Measurements from ENCODE around the gene SORCS2.

Gene SORCS2

DNA sequence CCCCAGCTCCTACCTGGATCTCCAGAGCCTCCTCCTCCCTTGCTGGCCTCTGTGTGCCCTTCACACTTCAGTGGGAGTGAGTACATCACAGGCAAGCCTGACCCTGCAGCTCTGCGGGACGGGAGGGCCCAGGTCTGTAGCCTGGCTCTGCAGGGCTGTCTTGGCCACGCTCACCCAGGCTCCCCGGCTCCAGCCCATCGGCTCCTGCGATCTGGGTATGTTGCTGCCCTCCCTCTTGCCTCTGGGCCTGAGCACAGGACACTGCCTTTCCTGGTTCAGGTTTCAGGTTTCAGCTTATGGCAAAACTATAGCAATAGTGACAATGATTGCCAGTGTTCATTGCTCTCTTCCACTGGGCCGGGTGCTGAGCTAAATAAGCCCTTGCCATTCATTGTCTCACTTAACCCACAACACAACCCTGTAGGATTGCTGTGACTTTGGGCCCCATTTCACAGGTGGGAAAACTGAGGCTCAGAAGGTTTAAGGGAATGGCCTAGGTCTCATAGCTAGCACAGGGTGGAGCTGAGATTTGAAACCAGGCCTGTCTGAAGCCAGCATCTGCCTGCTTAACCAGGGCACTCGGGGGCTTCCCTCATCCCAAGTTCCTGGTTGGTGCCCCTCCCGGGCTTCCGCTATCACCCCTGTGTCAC is 44.6 kb upstream of the SORCS2 start:
- H3K27ac ChIP-seq (ENCODE audit: insufficient read depth in 1 of 2, low read depth in 1 of 2, low read length in 2 of 2, poor library complexity in 1 of 2, severe bottlenecking in 2 of 2), result no peak overlapping the region
- peaks cover 0 to 53% (median 9%) of the 10 kb centered on the region in 5 experiments for H3K27me3 ChIP-seq (replicated peaks in 2 of 5; ENCODE audit: control insufficient read depth in 4 of 5, insufficient read depth in 5 of 5, low read length in 4 of 5)
- CTCF ChIA-PET, result interaction anchor here (0.8 kb wide), 1 partner anchor 9 kb away, joined by 3 read pairs; no protein-coding TSS in a partner anchor
- H3K4me3 ChIP-seq (ENCODE audit: control insufficient read depth in 1 of 7, extremely low read depth in 1 of 7, insufficient read depth in 4 of 7, low read depth in 2 of 7, low read length in 6 of 7), result no peak overlapping the region
- peaks cover 0 to 2% (median 0%) of the 10 kb centered on the region in 4 experiments for H3K4me1 ChIP-seq (ENCODE audit: control extremely low read depth in 1 of 4, control insufficient read depth in 4 of 4, insufficient read depth in 4 of 4, low read length in 3 of 4)
- DNase-seq, result no peak
- WGBS (ENCODE audit: insufficient coverage), result 88% methylated on average over 9 of the region's 10 CpGs
- POLR2A ChIA-PET, result no interaction called here
- no peaks in the 10 kb centered on the region for H3K9me3 ChIP-seq (ENCODE audit: control extremely low read depth in 1 of 5, control insufficient read depth in 4 of 5, insufficient read depth in 2 of 5, low read depth in 1 of 5, low read length in 4 of 5)
- H3K36me3 ChIP-seq (ENCODE audit: control insufficient read depth in 4 of 4, insufficient read depth in 4 of 4, low read length in 3 of 4), result no peaks in the 10 kb centered on the region

DNA sequence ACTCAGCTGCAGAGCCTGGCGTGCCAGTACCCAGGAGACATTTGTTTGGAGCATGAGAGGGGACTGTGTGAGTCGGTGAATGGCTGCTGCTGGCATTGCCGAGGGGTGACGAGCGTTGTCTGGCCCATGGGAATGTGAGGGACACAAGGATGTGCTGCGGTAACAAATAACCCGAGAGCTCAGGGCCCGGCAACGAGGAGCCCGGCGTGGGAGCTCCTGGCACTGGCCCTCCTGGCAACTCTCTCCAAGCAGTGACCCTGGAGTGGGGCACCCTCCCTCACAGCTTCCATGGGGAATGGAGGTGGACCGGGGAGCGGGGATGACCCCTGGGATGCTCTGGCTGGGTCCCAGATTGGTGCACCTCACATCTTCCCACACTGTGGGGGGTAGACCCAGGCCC is 44.0 kb upstream of the SORCS2 start:
- WGBS (ENCODE audit: insufficient coverage), result 95% methylated on average over 12 of the region's 13 CpGs
- H3K36me3 ChIP-seq (ENCODE audit: control insufficient read depth in 4 of 4, insufficient read depth in 4 of 4, low read length in 3 of 4), result no peaks in the 10 kb centered on the region
- H3K9me3 ChIP-seq (ENCODE audit: control extremely low read depth in 1 of 5, control insufficient read depth in 4 of 5, insufficient read depth in 2 of 5, low read depth in 1 of 5, low read length in 4 of 5), result no peaks in the 10 kb centered on the region
- no peak for DNase-seq
- no peak overlapping the region for H3K27ac ChIP-seq (ENCODE audit: insufficient read depth in 1 of 2, low read depth in 1 of 2, low read length in 2 of 2, poor library complexity in 1 of 2, severe bottlenecking in 2 of 2)
- no peak overlapping the region for H3K4me3 ChIP-seq (ENCODE audit: control insufficient read depth in 1 of 7, extremely low read depth in 1 of 7, insufficient read depth in 4 of 7, low read depth in 2 of 7, low read length in 6 of 7)
- peaks cover 0 to 53% (median 11%) of the 10 kb centered on the region in 5 experiments for H3K27me3 ChIP-seq (replicated peaks in 2 of 5; ENCODE audit: control insufficient read depth in 4 of 5, insufficient read depth in 5 of 5, low read length in 4 of 5)
- H3K4me1 ChIP-seq (ENCODE audit: control extremely low read depth in 1 of 4, control insufficient read depth in 4 of 4, insufficient read depth in 4 of 4, low read length in 3 of 4), result peaks cover 0 to 2% (median 0%) of the 10 kb centered on the region in 4 experiments
- ChIA-PET POLR2A (no interaction called here), CTCF (interaction anchor here (0.8 kb wide), 1 partner anchor 9 kb away, joined by 3 read pairs; no protein-coding TSS in a partner anchor)

DNA sequence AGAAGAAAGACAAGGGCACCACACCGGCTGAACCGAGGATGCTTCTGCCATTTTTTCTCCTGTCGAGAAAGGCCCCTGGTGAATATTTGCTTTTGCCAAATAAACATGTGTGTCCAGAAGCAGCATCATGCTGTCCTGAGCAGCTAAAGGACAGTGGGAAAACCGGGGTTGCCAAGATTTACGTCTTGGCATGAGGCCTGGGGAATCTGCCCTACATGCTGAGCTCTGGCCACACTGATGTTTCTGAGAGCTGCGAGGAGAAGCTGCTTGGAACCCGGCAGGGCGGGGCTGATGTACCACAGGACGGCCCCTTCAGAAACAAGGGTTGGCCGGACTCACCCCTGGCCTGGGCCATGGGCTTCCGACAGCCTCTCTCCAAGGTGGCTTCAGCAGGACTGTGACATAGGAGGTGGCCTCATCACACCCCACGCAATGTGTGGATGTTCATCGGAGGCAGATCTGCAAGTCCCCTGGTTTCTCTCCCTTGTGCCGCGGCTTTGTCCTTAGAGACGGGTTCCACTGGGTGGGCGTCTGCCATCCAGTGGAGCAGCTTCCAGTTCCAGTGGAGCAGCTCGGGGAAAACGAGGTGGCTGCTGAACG is 42.2 kb upstream of the SORCS2 start:
- Histone ChIP-seq H3K4me1 (ENCODE audit: control extremely low read depth in 1 of 4, control insufficient read depth in 4 of 4, insufficient read depth in 4 of 4, low read length in 3 of 4) (peaks cover 0 to 2% (median 0%) of the 10 kb centered on the region in 4 experiments), H3K4me3 (ENCODE audit: control insufficient read depth in 1 of 7, extremely low read depth in 1 of 7, insufficient read depth in 4 of 7, low read depth in 2 of 7, low read length in 6 of 7) (no peak overlapping the region), H3K27ac (ENCODE audit: insufficient read depth in 1 of 2, low read depth in 1 of 2, low read length in 2 of 2, poor library complexity in 1 of 2, severe bottlenecking in 2 of 2) (no peak overlapping the region), H3K36me3 (ENCODE audit: control insufficient read depth in 4 of 4, insufficient read depth in 4 of 4, low read length in 3 of 4) (no peaks in the 10 kb centered on the region), H3K9me3 (ENCODE audit: control extremely low read depth in 1 of 5, control insufficient read depth in 4 of 5, insufficient read depth in 2 of 5, low read depth in 1 of 5, low read length in 4 of 5) (no peaks in the 10 kb centered on the region), H3K27me3 (replicated peaks in 2 of 5; ENCODE audit: control insufficient read depth in 4 of 5, insufficient read depth in 5 of 5, low read length in 4 of 5) (peaks cover 2 to 63% (median 18%) of the 10 kb centered on the region in 5 experiments)
- WGBS (ENCODE audit: insufficient coverage), result 93% methylated on average over 20 of the region's 20 CpGs
- POLR2A ChIA-PET, result no interaction called here
- no peak for DNase-seq
- CTCF ChIA-PET, result no interaction called here

DNA sequence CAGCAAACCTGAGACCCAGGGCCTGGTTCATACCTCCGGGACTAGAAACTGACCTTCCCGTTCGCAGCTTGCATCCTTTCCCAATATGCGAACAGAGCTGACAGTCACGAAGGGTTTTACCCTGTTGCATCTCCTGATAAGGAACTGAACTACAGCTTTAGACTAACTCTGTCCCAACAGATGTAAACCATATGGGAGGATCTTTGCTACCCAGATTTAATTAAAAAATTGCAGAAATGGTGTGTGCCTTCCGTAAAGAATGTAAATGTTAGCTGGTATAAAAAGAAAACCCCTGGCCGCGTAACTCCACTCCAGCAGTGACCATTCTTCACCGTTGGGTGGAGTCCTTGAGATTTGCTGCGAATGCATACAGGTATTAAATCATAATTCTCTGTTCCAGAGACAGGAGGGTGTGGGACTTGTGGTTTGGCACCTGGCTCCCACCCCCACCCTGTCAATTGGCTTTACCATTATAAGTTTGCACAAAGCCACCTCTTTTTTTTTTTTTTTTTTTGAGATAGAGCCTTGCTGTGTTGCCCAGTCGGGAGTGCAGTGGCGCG is 40.6 kb upstream of the SORCS2 start:
- Histone ChIP-seq H3K9me3 (ENCODE audit: control extremely low read depth in 1 of 5, control insufficient read depth in 4 of 5, insufficient read depth in 2 of 5, low read depth in 1 of 5, low read length in 4 of 5) (no peaks in the 10 kb centered on the region), H3K27me3 (replicated peaks in 2 of 5; ENCODE audit: control insufficient read depth in 4 of 5, insufficient read depth in 5 of 5, low read length in 4 of 5) (peaks cover 4 to 68% (median 15%) of the 10 kb centered on the region in 5 experiments), H3K4me1 (ENCODE audit: control extremely low read depth in 1 of 4, control insufficient read depth in 4 of 4, insufficient read depth in 4 of 4, low read length in 3 of 4) (peaks cover 0 to 2% (median 0%) of the 10 kb centered on the region in 4 experiments), H3K27ac (ENCODE audit: insufficient read depth in 1 of 2, low read depth in 1 of 2, low read length in 2 of 2, poor library complexity in 1 of 2, severe bottlenecking in 2 of 2) (no peak overlapping the region), H3K36me3 (ENCODE audit: control insufficient read depth in 4 of 4, insufficient read depth in 4 of 4, low read length in 3 of 4) (no peaks in the 10 kb centered on the region), H3K4me3 (ENCODE audit: control insufficient read depth in 1 of 7, extremely low read depth in 1 of 7, insufficient read depth in 4 of 7, low read depth in 2 of 7, low read length in 6 of 7) (no peak overlapping the region)
- POLR2A ChIA-PET, result no interaction called here
- 71% methylated on average over 6 of the region's 13 CpGs for WGBS (ENCODE audit: insufficient coverage)
- DNase-seq, result no peak
- CTCF ChIA-PET, result no interaction called here

DNA sequence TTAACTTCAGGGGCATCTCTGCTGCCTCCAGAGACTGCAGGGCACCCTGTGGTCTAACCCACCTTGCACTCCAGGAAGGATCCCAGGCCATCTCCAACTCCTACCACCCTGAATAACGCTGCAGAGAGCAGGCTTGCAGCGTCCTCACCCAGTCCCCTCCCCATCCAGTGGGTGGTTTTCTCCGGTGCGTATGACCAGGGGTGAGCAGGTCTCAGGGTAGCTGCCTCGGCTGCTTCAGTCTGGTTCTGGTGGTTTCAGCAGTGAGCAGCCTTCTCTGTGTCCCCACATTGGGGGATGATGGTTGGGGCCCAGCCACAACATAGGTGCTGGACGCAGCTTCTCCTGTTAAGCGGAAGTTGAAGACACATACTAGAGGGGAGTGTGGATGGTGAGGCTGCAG is 38.6 kb upstream of the SORCS2 start:
- no peak for DNase-seq
- 100% methylated on average over 4 of the region's 7 CpGs for WGBS (ENCODE audit: insufficient coverage)

DNA sequence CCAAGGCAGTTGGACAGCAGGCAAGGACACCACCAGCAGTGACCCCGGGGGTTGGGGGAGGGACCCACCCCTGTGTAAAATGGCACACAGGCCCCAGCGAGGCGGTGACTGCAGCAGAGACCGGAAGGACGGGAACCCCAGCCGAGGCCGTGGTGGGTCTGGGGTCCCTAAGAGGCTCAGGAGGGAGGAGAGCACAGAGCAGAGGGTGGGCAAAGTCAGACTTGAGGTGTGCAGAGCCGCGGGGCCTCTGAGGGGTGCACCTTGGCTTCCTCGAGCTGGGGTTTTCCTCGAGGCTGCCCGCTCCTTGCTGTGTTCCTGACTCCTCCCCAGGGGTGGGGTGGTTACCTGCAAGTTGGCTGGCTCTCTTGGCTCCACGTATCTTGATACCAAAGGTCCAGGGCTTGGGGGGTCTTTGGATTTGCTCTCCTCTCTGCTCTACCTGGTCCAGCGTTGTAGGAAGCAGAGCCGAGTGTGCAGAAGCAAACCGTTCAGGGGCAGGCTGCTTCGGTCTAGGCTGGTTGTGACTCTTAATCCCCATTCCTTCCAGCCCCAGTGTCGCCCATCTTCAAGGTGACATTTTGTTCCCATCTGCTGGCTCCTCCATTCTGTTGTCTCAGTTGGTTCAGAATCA is 37.9 kb upstream of the SORCS2 start:
- WGBS (ENCODE audit: insufficient coverage), result 92% methylated on average over 13 of the region's 18 CpGs
- no peaks in the 10 kb centered on the region for H3K36me3 ChIP-seq (ENCODE audit: control insufficient read depth in 4 of 4, insufficient read depth in 4 of 4, low read length in 3 of 4)
- no peak overlapping the region for H3K4me3 ChIP-seq (ENCODE audit: control insufficient read depth in 1 of 7, extremely low read depth in 1 of 7, insufficient read depth in 4 of 7, low read depth in 2 of 7, low read length in 6 of 7)
- ChIA-PET CTCF (no interaction called here), POLR2A (no interaction called here)
- H3K27ac ChIP-seq (ENCODE audit: insufficient read depth in 1 of 2, low read depth in 1 of 2, low read length in 2 of 2, poor library complexity in 1 of 2, severe bottlenecking in 2 of 2), result no peak overlapping the region
- H3K4me1 ChIP-seq (ENCODE audit: control extremely low read depth in 1 of 4, control insufficient read depth in 4 of 4, insufficient read depth in 4 of 4, low read length in 3 of 4), result no peaks in the 10 kb centered on the region
- DNase-seq, result no peak
- no peaks in the 10 kb centered on the region for H3K9me3 ChIP-seq (ENCODE audit: control extremely low read depth in 1 of 5, control insufficient read depth in 4 of 5, insufficient read depth in 2 of 5, low read depth in 1 of 5, low read length in 4 of 5)
- peaks cover 4 to 78% (median 20%) of the 10 kb centered on the region in 5 experiments for H3K27me3 ChIP-seq (replicated peaks in 2 of 5; ENCODE audit: control insufficient read depth in 4 of 5, insufficient read depth in 5 of 5, low read length in 4 of 5)

More for the DNA sequence above, 38.6 kb upstream of the SORCS2 start:
- no peaks in the 10 kb centered on the region for H3K36me3 ChIP-seq (ENCODE audit: control insufficient read depth in 4 of 4, insufficient read depth in 4 of 4, low read length in 3 of 4)
- H3K27ac ChIP-seq (ENCODE audit: insufficient read depth in 1 of 2, low read depth in 1 of 2, low read length in 2 of 2, poor library complexity in 1 of 2, severe bottlenecking in 2 of 2), result no peak overlapping the region
- H3K9me3 ChIP-seq (ENCODE audit: control extremely low read depth in 1 of 5, control insufficient read depth in 4 of 5, insufficient read depth in 2 of 5, low read depth in 1 of 5, low read length in 4 of 5), result no peaks in the 10 kb centered on the region
- H3K27me3 ChIP-seq (replicated peaks in 2 of 5; ENCODE audit: control insufficient read depth in 4 of 5, insufficient read depth in 5 of 5, low read length in 4 of 5), result peaks cover 4 to 72% (median 20%) of the 10 kb centered on the region in 5 experiments
- no peaks in the 10 kb centered on the region for H3K4me1 ChIP-seq (ENCODE audit: control extremely low read depth in 1 of 4, control insufficient read depth in 4 of 4, insufficient read depth in 4 of 4, low read length in 3 of 4)
- ChIA-PET POLR2A (no interaction called here), CTCF (no interaction called here)
- H3K4me3 ChIP-seq (ENCODE audit: control insufficient read depth in 1 of 7, extremely low read depth in 1 of 7, insufficient read depth in 4 of 7, low read depth in 2 of 7, low read length in 6 of 7), result no peak overlapping the region

DNA sequence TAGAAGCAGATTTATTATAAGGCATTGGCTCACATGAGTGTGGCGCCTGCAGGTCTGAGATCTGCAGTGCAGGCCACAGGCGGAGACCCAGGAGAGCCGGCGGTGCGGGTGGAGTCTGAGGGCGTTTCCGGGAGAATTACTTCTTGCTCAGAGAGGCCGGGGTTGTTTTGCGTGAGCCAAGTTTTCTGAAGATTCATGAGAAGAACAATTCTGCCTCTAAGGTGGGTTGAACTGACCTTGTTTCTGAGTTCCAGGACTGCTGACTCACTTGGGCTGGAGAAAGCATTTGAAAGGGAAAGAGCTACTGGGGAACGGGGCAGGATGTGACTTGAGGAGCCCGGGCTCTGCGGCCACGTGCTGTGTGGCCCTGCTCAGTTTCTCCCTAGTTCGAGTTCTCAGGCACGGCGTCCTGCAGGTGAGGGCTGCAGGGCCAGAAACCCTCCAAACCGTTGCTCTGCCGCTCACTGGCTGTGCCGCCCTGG is 36.7 kb upstream of the SORCS2 start:
- Histone ChIP-seq H3K4me3 (ENCODE audit: control insufficient read depth in 1 of 7, extremely low read depth in 1 of 7, insufficient read depth in 4 of 7, low read depth in 2 of 7, low read length in 6 of 7) (no peak overlapping the region), H3K4me1 (ENCODE audit: control extremely low read depth in 1 of 4, control insufficient read depth in 4 of 4, insufficient read depth in 4 of 4, low read length in 3 of 4) (no peaks in the 10 kb centered on the region), H3K9me3 (ENCODE audit: control extremely low read depth in 1 of 5, control insufficient read depth in 4 of 5, insufficient read depth in 2 of 5, low read depth in 1 of 5, low read length in 4 of 5) (no peaks in the 10 kb centered on the region), H3K27ac (ENCODE audit: insufficient read depth in 1 of 2, low read depth in 1 of 2, low read length in 2 of 2, poor library complexity in 1 of 2, severe bottlenecking in 2 of 2) (no peak overlapping the region), H3K36me3 (ENCODE audit: control insufficient read depth in 4 of 4, insufficient read depth in 4 of 4, low read length in 3 of 4) (no peaks in the 10 kb centered on the region), H3K27me3 (replicated peaks in 2 of 5; ENCODE audit: control insufficient read depth in 4 of 5, insufficient read depth in 5 of 5, low read length in 4 of 5) (peaks cover 4 to 80% (median 20%) of the 10 kb centered on the region in 5 experiments)
- ChIA-PET CTCF (no interaction called here), POLR2A (no interaction called here)
- WGBS (ENCODE audit: insufficient coverage), result 80% methylated on average over 19 of the region's 19 CpGs
- DNase-seq, result no peak

Measured in common myeloid progenitor, CD34-positive (primary cell).